ENCODE measurements around the gene TUBB8B. TPM values are rescaled to one million over a fixed set of nuclear protein-coding genes. Genes with fewer than 3 reads are reported as not detected.
"Not testable (repeated sequence)": the region's sequence is repeated elsewhere in the genome, so short reads cannot be mapped to it uniquely, and the experiment has no call there.

The TUBB8B gene
- total RNA-seq, 1 donor from 2014 or later: not detected

GRCh38 chr18:13177-13576 lies 36.2 kb downstream of the TUBB8B start:
- not testable (repeated sequence) for DNase-seq (ENCODE audit: low read depth)

GRCh38 chr18:12773-13172 lies 36.6 kb downstream of the TUBB8B start:
- not testable (repeated sequence) for DNase-seq (ENCODE audit: low read depth)

- DNase-seq (ENCODE audit: low read depth): not testable (repeated sequence)
Observed at GRCh38 chr18:11383-12274, 37.8 kb downstream of the TUBB8B start.

- DNase-seq (ENCODE audit: low read depth): not testable (repeated sequence)
Observed at GRCh38 chr18:10624-11184, 38.7 kb downstream of the TUBB8B start.

GRCh38 chr18:9937-10336 lies 39.5 kb downstream of the TUBB8B start:
- not testable (repeated sequence) for DNase-seq (ENCODE audit: low read depth)

Other genes with a start within 250 kb of the TUBB8B start
- 22.8 and 23.8 TPM in 2 replicates for gene USP14, start 108.9 kb upstream of the TUBB8B start, total RNA-seq
- 34.8 and 36.4 TPM in 2 replicates for gene THOC1, start 218.4 kb upstream of the TUBB8B start, total RNA-seq